AML-193 (cell line): Measurements from ENCODE around the gene UBAP1L.
A peak's percentile ranks its signal among the peaks of the same experiment; 100 is the strongest.
"Not testable (repeated sequence)": the region's sequence is repeated elsewhere in the genome, so short reads cannot be mapped to it uniquely, and the experiment has no call there.

ENCODE experiments used
- DNase-seq, 2 experiments: peaks; one replicate each; lab custom pipeline; 2025; lab: John Stamatoyannopoulos, UW

The UBAP1L gene

DNA sequence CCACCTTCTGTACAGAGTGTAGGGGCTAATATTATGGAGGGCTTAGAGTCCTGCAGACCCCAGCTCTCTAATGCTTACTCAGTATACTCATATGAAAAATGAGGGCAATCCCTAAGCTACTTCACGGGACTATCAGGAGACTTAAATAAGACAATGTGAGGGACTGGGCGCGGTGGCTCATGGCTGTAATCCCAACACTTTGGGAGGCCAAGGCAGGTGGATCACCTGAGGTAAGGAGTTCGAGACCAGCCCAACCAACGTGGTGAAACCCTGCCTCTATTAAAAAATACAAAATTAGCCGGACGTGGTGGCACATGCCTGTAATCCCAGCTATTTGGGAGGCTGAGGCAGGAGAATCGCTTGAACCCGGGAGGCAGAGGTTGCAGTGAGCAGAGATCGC, 15.2 kb downstream of the UBAP1L start:
- DNase-seq = not testable (repeated sequence)

- no peak for DNase-seq
Measured at GRCh38 chr15:65099336-65099735, 15.7 kb downstream of the UBAP1L start.

DNA sequence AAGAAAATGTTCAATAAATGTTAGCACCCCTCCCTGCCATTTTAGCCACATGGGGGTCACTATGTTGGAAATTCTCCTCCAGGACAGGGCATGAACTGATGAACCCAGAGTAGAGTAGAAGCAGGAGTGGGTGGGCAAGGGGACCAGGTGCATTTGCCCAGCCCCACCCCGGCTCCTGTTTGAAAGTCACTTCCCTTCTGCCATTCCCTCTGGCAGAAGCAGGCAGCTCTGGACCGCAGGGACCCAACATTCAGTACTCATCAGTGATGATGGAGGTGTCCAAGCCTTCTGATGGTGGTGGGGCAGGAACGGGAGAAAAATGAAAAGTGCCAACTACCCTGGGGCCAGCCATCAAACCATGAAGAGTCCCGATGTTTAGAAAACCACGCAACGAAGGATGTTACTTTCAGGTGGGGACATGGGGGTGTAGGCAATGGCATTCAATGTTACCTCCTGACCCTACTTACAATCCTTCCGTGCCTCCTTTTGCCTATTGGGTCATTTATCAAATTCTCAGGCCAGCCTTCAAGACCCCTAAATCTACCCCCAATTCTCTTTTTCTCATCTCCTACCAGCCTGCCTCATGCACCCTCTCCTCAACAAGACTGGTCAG, 17.2 kb downstream of the UBAP1L start:
- no peak for DNase-seq

DNA sequence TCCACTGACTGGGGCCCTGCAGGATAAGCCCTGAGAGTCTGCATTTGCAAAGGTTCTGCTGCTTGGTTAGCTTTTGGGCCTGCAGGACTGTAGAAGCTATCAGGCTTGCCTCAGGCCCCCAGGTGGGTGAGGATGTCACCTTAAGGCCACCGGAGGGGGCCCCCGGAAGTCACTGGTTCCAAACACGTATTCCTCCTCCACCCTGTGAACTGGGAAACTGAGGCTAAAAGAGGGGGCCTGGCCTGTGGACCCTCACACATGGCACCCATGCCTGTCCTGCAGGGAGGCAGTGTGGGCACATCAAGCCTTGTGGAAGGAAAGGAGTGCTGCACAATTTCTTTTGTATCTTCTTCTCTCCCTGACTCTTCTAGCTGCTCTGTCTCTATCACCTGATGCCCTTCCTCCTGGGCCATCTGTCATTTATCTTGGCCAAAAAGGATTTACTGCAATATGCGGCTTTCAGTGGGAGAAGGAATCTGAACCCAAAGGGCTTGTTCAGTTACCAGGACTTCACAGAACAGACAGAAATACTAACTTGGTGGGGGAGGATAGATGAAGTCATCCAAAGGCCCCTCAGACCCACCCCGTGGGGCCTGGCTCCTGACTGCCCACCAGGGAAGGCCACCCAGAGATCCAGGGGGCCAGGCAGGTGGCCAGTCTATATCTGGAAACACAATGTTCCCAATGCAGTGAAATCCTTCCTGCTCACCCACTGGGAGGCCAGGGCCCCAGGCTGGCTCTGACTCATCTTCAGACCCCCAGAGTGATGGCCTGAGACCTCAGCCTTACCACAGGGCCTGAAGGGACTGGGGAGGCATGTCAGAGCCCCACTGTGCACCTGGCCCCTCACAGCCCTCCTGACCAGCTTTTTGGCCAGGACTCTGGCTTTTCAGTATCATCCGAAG, 18.3 kb downstream of the UBAP1L start:
- no peak for DNase-seq

DNA sequence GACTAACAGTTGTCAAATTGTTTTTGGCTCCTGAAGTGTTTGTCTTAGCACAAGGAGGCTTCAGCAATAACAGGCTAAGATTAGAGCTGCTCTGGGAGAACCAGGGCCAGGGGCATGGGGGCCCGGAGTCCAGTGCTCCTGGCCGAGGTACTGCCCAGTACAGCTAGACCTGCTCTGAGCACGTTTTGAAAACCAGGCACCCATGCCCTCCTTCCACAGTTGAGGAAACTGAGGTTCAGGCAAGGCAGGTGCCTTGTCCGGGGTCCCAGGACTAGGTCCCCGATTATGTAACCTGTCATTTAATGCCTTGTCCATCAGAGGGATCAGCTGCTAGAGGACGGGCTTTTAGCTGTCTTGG, 19.3 kb downstream of the UBAP1L start:
- DNase-seq = no peak

- DNase-seq = no peak
Measured at GRCh38 chr15:65095011-65095746, 19.8 kb downstream of the UBAP1L start.

- no peak for DNase-seq
Measured at GRCh38 chr15:65094294-65094995, 20.6 kb downstream of the UBAP1L start.

GRCh38 chr15:65093793-65094170, 21.2 kb downstream of the UBAP1L start:
- not testable (repeated sequence) for DNase-seq

- no peak for DNase-seq
Measured at GRCh38 chr15:65092911-65093792, 21.8 kb downstream of the UBAP1L start.

DNA sequence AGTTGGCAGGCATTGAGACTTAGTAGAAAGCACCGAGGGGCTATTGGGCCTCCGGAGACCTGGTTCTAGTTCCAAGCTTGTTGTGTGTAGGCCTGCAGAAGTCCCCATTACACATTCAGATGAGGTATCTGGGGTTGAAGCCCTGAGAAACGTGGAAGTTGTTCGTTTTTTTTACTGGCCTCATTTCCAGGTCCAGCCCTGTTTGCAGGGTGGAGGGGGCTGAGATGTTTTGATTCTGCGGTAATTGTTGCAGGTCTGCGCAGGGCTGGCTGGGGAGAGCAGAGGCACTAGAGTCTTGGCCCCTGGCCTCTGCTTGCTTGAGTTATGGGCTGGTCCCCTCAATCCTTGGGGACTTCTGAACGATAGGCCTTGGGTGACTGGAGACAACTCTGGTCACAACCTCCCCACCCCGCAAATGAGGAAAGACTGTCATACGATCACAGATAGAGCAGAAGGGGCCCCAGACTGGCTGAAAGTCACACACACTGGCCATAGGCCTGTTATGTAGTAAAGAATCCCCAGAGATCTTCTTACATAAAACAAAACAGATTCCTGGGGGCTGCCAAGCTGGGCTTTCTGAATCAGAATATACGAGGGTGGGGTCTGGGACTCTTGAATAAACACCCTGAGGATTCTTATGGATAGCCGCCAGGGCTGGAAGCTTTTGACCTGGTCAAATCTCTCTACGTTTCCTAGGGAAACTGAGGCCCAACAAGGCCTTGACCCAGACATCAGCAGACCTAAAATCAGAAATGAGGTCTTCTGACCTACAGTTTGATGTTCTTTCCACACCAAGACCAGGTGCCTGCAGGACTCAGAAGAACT, 22.8 kb downstream of the UBAP1L start:
- no peak for DNase-seq

- DNase-seq = no peak
Measured at GRCh38 chr15:65089206-65089824, 25.7 kb downstream of the UBAP1L start.

DNA sequence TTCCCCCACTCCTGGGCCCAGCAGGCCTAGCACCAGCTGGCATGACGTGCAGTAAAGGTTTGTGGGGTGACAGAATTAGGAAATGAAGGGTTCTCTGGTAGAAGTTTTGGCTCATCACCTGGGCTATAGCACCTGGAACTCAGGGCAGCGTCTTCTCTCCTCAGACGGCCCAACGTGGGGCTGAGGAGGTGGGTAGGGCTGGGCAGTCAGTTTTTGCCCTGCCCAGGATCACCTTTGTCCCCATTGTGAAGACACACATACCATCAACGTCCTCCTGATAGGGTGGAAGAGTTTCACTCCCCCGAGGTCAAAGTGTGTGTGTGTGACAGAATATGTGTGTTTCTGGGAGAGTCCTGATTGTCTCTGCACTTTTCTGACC, 26.4 kb downstream of the UBAP1L start:
- no peak for DNase-seq

DNA sequence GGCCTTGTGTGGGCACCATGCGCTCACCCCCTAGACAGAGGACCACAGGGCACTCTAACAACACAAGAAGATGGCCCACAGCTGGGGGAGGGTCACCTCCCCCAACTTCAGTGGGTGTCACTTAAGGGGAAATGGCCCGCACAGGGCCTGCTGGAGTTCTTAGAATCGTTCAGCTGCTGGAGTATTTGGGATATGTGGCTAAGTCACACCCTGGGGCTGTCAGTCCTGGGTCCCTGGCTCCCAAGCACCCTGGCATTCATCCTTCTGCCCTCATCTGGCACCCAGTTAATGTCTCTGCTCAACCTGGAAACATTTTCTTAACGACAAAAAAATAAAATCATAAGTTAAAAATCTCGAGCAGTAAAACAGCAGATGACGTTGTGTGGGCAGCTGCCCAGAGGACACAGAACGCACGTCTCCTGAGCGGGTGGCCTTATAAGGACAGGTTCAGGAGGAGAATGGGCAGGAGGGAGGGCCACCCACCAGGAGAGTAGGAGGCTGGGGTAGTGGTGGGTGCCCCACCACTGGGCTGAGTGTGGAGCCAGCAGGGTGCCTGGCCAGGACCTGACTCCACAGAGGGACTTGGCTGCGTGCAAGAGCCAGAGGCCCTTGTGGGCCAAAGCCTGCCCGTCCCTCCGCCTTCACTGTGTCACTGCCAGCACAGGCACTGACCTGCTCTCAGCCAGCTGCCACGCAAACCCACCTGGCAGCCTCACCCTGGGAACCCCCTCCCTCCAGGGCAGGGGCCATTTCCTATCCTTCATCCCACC, 26.9 kb downstream of the UBAP1L start:
- no peak for DNase-seq

GRCh38 chr15:65087411-65087810, 27.6 kb downstream of the UBAP1L start:
- no peak for DNase-seq

DNA sequence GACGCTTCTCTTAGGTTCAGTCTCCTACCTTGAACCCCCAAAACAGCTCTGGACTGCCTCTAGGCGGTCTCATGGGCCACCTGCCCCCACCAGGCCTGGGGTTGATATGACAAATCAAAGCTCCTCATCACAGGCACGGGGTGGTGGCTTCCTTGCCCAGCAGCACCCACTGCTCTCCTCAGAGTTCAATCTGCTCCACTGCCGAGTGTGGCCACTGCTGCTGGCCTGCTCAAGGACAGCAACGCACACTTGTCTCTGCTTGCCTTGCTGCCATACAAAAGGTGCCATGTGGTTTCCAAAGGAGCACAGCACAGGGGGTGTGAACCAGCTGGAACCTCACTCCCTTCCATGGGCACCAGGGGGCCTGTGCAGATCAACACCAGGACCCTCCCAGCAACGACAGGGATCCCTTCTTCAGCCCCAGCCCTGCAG, 28.3 kb downstream of the UBAP1L start:
- DNase-seq = no peak

GRCh38 chr15:65085990-65086679, 28.9 kb downstream of the UBAP1L start:
- peak in 1 of 2 experiments; percentile 6 for DNase-seq

DNA sequence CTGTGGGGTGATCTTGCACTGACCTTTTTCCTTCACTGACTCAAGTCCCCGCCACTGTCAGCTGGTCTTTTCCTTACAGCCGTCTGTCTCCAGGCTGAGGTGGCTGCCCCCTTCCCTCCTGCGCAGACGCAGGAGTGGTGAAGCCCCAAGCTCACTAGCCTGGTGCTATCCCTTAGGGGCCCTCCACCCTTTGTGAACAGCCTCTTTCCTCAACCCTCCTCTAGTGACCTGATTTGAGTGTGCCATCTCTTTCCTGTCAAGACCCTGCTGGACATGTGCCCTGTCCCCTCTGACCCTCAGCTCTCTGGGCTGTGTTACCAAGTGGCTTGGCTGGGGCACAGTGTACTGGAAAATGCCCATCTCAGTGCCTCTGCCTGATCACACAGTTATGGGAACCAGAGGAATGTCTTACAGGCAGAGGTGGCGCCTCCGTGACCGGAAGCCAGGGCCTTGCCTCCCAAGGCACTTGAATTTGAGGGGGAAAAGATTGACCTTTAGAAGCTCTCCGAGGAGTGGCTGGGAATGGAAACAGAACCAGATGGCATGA, 29.7 kb downstream of the UBAP1L start:
- no peak for DNase-seq
